Common myeloid progenitor, CD34-positive (primary cell): ENCODE data around the gene SNX20.
A peak's percentile ranks its signal among the peaks of the same experiment; 100 is the strongest.

Source experiments
- CTCF ChIA-PET: fragments of 350-600 bp; sonication (Branson Sonifier 250); formaldehyde crosslinking; loops from one replicate; lab custom pipeline; 2021; ENCODE audit warnings: antibody characterized with exemption; lab: Charles Lee
- POLR2A ChIA-PET: fragments of 350-600 bp; sonication (Branson Sonifier 250); formaldehyde crosslinking; loops from one replicate; lab custom pipeline; 2021; ENCODE audit warnings: antibody characterized with exemption; lab: Charles Lee
- DNase-seq, 3 donors: peaks; one replicate each; pipeline versions ENCODE4 v3.0.0 to v3.0.0-alpha.2; 2013
- H3K27ac ChIP-seq, 2 experiments: 1 replicate in 1 of 2; 2 replicates in 1 of 2; pipeline ENCODE4 v1.7.0; 2013; ENCODE audit warnings: inconsistent platforms in 2 of 2, low read length in 2 of 2, mild to moderate bottlenecking in 2 of 2, low read depth in 1 of 2, moderate library complexity in 1 of 2; ENCODE audit not compliant: severe bottlenecking in 2 of 2, insufficient read depth in 1 of 2, poor library complexity in 1 of 2
- H3K27me3 ChIP-seq, 5 experiments: replicated peaks in 2 of 5; 1 replicate in 3 of 5; 2 replicates in 2 of 5; pipeline versions ENCODE4 v1.6.1 to v1.7.0; 2013; ENCODE audit warnings: low read length in 4 of 5, mild to moderate bottlenecking in 2 of 5, moderate library complexity in 2 of 5, inconsistent platforms in 1 of 5; ENCODE audit not compliant: insufficient read depth in 5 of 5, control insufficient read depth in 4 of 5
- H3K36me3 ChIP-seq, 4 experiments: 1 replicate in 2 of 4; 2 replicates in 2 of 4; pipeline versions ENCODE4 v1.6.1 to v1.7.0; 2013; ENCODE audit warnings: low read length in 3 of 4, control low read depth in 1 of 4, mild to moderate bottlenecking in 1 of 4; ENCODE audit not compliant: control insufficient read depth in 4 of 4, insufficient read depth in 4 of 4
- H3K4me1 ChIP-seq, 4 experiments: 1 replicate in 3 of 4; 2 replicates in 1 of 4; pipeline versions ENCODE4 v1.6.1 to v1.7.1; 2013; ENCODE audit warnings: low read length in 3 of 4, mild to moderate bottlenecking in 3 of 4, control low read depth in 1 of 4, inconsistent platforms in 1 of 4, moderate library complexity in 1 of 4; ENCODE audit not compliant: control insufficient read depth in 4 of 4, insufficient read depth in 4 of 4; ENCODE audit errors: control extremely low read depth in 1 of 4
- H3K4me3 ChIP-seq, 7 experiments: 1 replicate in 4 of 7; 2 replicates in 3 of 7; pipeline versions ENCODE4 v1.5.1 to v1.7.0; 2013; ENCODE audit warnings: mild to moderate bottlenecking in 7 of 7, low read length in 6 of 7, moderate library complexity in 6 of 7, inconsistent platforms in 2 of 7, low read depth in 2 of 7, control low read depth in 1 of 7; ENCODE audit not compliant: insufficient read depth in 4 of 7, control insufficient read depth in 1 of 7; ENCODE audit errors: extremely low read depth in 1 of 7
- H3K9me3 ChIP-seq, 5 experiments: 1 replicate in 4 of 5; 2 replicates in 1 of 5; pipeline versions ENCODE4 v1.6.1 to v1.7.1; 2013; ENCODE audit warnings: low read length in 4 of 5, mild to moderate bottlenecking in 2 of 5, inconsistent platforms in 1 of 5, low read depth in 1 of 5, moderate library complexity in 1 of 5; ENCODE audit not compliant: control insufficient read depth in 4 of 5, insufficient read depth in 2 of 5; ENCODE audit errors: control extremely low read depth in 1 of 5
- WGBS: methylation state at CpG from one replicate; pipeline ENCODE4 v1.1.5; 2013; ENCODE audit not compliant: insufficient coverage; 5-methylcytosine and 5-hydroxymethylcytosine counted together

The SNX20 gene

DNA sequence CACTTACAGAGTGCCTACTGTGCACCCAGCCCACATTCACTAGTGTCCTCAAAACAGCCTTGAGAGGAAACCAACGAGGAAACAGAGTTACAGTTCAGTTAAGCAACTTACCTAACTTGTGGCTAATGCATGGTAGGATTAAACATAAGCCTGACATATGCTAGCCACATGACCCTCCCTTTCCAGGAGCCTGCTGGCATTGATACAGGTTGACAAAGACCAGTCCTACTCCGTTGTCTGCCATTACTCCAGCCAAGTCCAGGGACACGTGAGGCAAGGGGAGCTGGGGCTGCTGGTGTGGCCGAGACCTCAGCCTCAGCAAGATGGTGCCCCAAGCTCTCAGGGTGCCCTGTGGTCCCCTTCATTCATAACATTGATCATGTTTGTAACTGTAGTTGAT lies 37.9 kb downstream of the SNX20 start:
- no peak for DNase-seq
- no peaks in the 10 kb centered on the region for H3K36me3 ChIP-seq
- H3K27ac ChIP-seq, result no peak overlapping the region
- no peak overlapping the region for H3K4me3 ChIP-seq
- H3K27me3 ChIP-seq, result peaks cover 0 to 1% (median 0%) of the 10 kb centered on the region in 5 experiments
- ChIA-PET POLR2A (no interaction called here), CTCF (interaction anchor here (0.9 to 3.3 kb wide), 5 partner anchors 9 to 576 kb away, joined by 3 to 23 read pairs (median 4); no protein-coding TSS in a partner anchor)
- peaks cover 0 to 4% (median 0%) of the 10 kb centered on the region in 5 experiments for H3K9me3 ChIP-seq
- H3K4me1 ChIP-seq, result peaks cover 0 to 13% (median 6%) of the 10 kb centered on the region in 4 experiments
- 73% methylated on average over 4 of the region's 4 CpGs for WGBS

DNA sequence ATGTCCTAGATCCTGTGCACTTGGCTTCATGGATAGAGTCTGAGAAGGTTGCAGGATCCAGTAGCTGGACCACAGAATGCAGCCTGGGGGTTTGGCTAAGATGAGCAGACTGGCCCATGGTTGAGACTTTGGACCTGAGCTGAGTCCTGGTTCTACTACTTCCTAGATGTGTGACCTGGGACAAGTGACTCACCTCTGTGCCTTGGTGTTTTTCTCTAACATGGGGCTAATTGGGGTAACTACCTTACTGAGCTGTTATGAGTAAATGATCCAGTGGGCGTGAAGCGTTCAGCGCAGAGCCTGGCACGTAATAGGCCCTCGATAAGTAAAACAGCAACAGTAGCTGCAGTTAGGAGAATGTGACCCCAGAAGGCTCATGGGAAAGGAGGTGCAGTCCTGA lies 38.8 kb downstream of the SNX20 start:
- Histone ChIP-seq H3K36me3 (no peaks in the 10 kb centered on the region), H3K4me3 (no peak overlapping the region), H3K9me3 (peaks cover 0 to 4% (median 0%) of the 10 kb centered on the region in 5 experiments), H3K4me1 (peaks cover 0 to 13% (median 6%) of the 10 kb centered on the region in 4 experiments), H3K27ac (no peak overlapping the region), H3K27me3 (peaks cover 0 to 1% (median 0%) of the 10 kb centered on the region in 5 experiments)
- ChIA-PET CTCF (interaction anchor here (1.2 to 3.3 kb wide), 6 partner anchors 10 to 575 kb away, joined by 3 to 23 read pairs (median 5); no protein-coding TSS in a partner anchor), POLR2A (no interaction called here)
- DNase-seq, result no peak
- 100% methylated on average over 5 of the region's 5 CpGs for WGBS

GRCh38 chr16:50641818-50642187 lies 39.3 kb downstream of the SNX20 start:
- Histone ChIP-seq H3K36me3 (no peaks in the 10 kb centered on the region), H3K4me3 (no peak overlapping the region), H3K27ac (no peak overlapping the region), H3K27me3 (peaks cover 0 to 1% (median 0%) of the 10 kb centered on the region in 5 experiments), H3K4me1 (peaks cover 0 to 13% (median 6%) of the 10 kb centered on the region in 4 experiments), H3K9me3 (peaks cover 0 to 4% (median 0%) of the 10 kb centered on the region in 5 experiments)
- CTCF ChIA-PET, result interaction anchor here (1.2 to 3.3 kb wide), 3 partner anchors 23 to 270 kb away, joined by 5 to 23 read pairs (median 5); no protein-coding TSS in a partner anchor
- POLR2A ChIA-PET, result no interaction called here
- no peak for DNase-seq
- 91% methylated on average over 4 of the region's 4 CpGs for WGBS

DNA sequence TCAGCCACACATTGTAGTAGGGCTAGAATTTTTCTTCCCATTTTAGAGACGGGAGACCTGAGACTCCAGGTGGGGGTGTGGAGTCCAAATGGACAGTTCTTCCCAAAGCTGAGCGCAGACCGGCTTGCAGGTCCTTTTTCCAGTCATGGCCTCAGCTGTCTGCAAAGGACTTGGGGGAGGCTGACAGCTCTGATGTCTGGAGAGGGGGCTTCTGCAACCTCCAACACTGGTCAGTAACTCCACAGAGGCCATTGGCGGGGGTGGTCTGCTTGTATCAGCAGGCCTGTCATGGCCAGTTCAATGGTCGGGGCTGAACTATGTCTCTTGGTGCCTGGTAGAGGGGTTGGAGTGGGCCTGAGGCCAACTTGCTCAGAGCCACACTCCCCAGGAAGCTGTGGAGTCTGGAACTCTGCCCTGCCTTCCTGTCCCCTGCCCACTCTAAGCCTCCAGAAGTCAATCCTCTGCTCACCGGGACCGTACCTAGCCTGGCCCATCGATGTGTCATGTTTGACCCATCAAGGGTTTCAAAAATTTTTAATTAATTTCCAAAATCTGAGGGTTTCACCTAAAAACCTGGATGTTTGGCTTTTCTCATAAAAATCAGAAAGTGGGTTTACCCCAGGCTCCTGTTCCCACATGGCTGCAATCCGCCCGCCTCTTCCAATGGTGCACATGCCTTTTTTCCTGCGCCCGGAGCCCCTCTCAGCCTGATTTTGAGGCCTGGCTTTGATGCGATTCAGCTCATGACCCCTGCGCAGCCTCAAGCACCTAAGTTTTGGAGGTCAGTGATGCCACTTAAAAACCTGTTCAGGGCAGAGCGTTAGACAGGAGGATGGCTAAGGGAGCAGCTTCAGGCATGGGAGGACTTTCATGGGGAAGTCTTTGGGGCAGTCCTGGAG lies 39.9 kb downstream of the SNX20 start:
- Histone ChIP-seq H3K27ac (no peak overlapping the region), H3K4me1 (peaks cover 0 to 13% (median 6%) of the 10 kb centered on the region in 4 experiments), H3K27me3 (peaks cover 0 to 1% (median 0%) of the 10 kb centered on the region in 5 experiments), H3K4me3 (peak overlapping the region in 1 of 7 experiments; percentile 2), H3K36me3 (no peaks in the 10 kb centered on the region), H3K9me3 (peaks cover 0 to 4% (median 0%) of the 10 kb centered on the region in 5 experiments)
- ChIA-PET CTCF (interaction anchor here (1.2 to 3.3 kb wide), 3 partner anchors 24 to 270 kb away, joined by 5 to 23 read pairs (median 5); no protein-coding TSS in a partner anchor), POLR2A (no interaction called here)
- WGBS, result 66% methylated on average over 13 of the region's 15 CpGs
- DNase-seq, result no peak

GRCh38 chr16:50640391-50640790 lies 40.7 kb downstream of the SNX20 start:
- POLR2A ChIA-PET, result no interaction called here
- WGBS, result no CpG with 5 or more reads among the region's 1 CpG
- Histone ChIP-seq H3K27me3 (peaks cover 0 to 1% (median 0%) of the 10 kb centered on the region in 5 experiments), H3K27ac (no peak overlapping the region), H3K36me3 (no peaks in the 10 kb centered on the region), H3K9me3 (peaks cover 0 to 4% (median 0%) of the 10 kb centered on the region in 5 experiments), H3K4me3 (no peak overlapping the region), H3K4me1 (peaks cover 0 to 13% (median 6%) of the 10 kb centered on the region in 4 experiments)
- no peak for DNase-seq
- CTCF ChIA-PET, result interaction anchor here (1.2 kb wide), 1 partner anchor 25 kb away, joined by 3 read pairs; no protein-coding TSS in a partner anchor

DNA sequence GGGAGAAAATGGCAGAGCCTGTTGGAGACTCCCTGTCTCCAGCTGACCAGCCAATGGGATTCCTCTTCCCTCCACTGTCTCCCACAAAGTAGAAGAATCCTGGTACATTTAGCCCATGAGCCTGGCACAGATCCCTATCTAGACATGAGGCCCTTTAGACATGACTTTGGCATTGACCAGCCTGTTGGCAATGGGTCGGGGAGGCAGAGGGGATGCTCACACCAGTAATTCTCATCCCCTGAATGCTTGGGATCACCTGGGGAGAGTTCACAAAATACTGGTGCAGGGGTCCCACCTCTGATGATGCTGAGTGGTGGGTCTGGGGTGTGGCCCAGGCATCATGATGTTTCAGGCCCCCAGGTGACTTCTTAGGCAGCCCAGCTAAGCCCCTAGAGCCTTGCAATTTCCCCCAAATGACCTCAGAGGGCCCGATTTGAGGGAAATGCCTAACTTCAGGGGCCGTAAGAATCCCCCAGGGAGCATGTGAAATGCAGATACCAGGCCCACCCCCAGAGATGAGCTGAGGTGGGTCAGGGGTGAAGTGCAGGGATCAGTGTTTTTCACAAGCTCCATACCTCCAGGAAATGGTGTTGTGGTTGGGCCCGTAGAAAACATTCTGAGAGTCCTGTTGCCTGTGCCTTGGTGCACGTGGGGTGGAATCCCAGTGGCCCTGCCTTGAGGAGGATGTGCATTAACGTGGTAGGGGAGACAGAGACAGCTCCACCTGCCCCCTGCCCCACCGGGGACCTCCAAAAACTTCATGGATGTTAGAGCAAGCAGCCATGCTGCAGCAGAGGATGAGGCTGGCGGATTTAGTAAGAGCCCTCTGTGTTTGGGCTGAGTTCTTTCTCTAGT lies 42.1 kb downstream of the SNX20 start:
- peaks cover 0 to 13% (median 6%) of the 10 kb centered on the region in 4 experiments for H3K4me1 ChIP-seq
- H3K36me3 ChIP-seq, result no peaks in the 10 kb centered on the region
- POLR2A ChIA-PET, result no interaction called here
- peaks cover 0 to 4% (median 0%) of the 10 kb centered on the region in 5 experiments for H3K9me3 ChIP-seq
- 94% methylated on average over 8 of the region's 8 CpGs for WGBS
- no peak overlapping the region for H3K27ac ChIP-seq
- CTCF ChIA-PET, result interaction anchor here (0.8 to 1.2 kb wide), 3 partner anchors 25 to 428 kb away, joined by 3 read pairs; no protein-coding TSS in a partner anchor
- DNase-seq, result no peak
- H3K27me3 ChIP-seq, result peaks cover 0 to 1% (median 0%) of the 10 kb centered on the region in 5 experiments
- no peak overlapping the region for H3K4me3 ChIP-seq
